Astrocyte (in vitro differentiated cells and primary cell): ENCODE data around the gene VSNL1. TPM values are rescaled to one million over a fixed set of nuclear protein-coding genes. Genes with fewer than 3 reads are reported as not detected.

Experiments used
- DNase-seq: peaks from one replicate; pipeline ENCODE4 v3.0.0-alpha.2; 2010; ENCODE audit warnings: low read depth
- FAIRE-seq: peaks from 2 replicates; lab custom pipeline; 2011; peaks lifted over from hg19 to GRCh38; lab: Jason Lieb, UNC
- H2AFZ ChIP-seq: 2 replicates; pipeline ENCODE4 v1.6.0; 2012; ENCODE audit warnings: low read depth, low read length, inconsistent platforms
- H3K27ac ChIP-seq: 2 replicates; pipeline ENCODE4 v1.5.1; 2011; ENCODE audit warnings: low read depth, low read length, inconsistent platforms
- H3K27me3 ChIP-seq: 2 replicates; pipeline ENCODE4 v1.6.0; 2011; ENCODE audit warnings: low read length, inconsistent platforms; ENCODE audit not compliant: insufficient read depth
- H3K36me3 ChIP-seq: 2 replicates; pipeline ENCODE4 v1.5.1; 2011; ENCODE audit warnings: low read length, inconsistent platforms; ENCODE audit not compliant: insufficient read depth
- H3K4me1 ChIP-seq: 2 replicates; pipeline ENCODE4 v1.5.1; 2011; ENCODE audit warnings: low read length, inconsistent platforms; ENCODE audit not compliant: insufficient read depth
- H3K4me2 ChIP-seq: 2 replicates; pipeline ENCODE4 v1.6.0; 2012; ENCODE audit warnings: low read length, inconsistent platforms
- H3K4me3 ChIP-seq: 2 replicates; pipeline ENCODE4 v1.5.1; 2011; ENCODE audit warnings: low read depth, mild to moderate bottlenecking, low read length, inconsistent platforms; ENCODE audit not compliant: insufficient read depth
- H3K79me2 ChIP-seq: 2 replicates; pipeline ENCODE4 v1.6.0; 2012; ENCODE audit warnings: mild to moderate bottlenecking, low read length, inconsistent platforms; ENCODE audit not compliant: insufficient read depth
- H3K9ac ChIP-seq: 2 replicates; pipeline ENCODE4 v1.6.0; 2012; ENCODE audit warnings: mild to moderate bottlenecking, low read length, inconsistent platforms
- H3K9me3 ChIP-seq: 2 replicates; pipeline ENCODE4 v1.5.1; 2012; ENCODE audit warnings: low read depth, mild to moderate bottlenecking, low read length, inconsistent platforms; ENCODE audit not compliant: insufficient read depth
- H4K20me1 ChIP-seq: 2 replicates; pipeline ENCODE4 v1.6.0; 2012; ENCODE audit warnings: low read length, inconsistent platforms; ENCODE audit not compliant: insufficient read depth
- H3K27ac Mint-ChIP-seq: one replicate; pipeline ENCODE4 v1.8.0; 2021; ENCODE audit warnings: mild to moderate bottlenecking, mixed read lengths; ENCODE audit not compliant: unreplicated experiment
- H3K27me3 Mint-ChIP-seq: one replicate; pipeline ENCODE4 v1.8.0; 2021; ENCODE audit warnings: low read depth, mixed read lengths; ENCODE audit not compliant: unreplicated experiment
- H3K36me3 Mint-ChIP-seq: one replicate; pipeline ENCODE4 v1.8.0; 2021; ENCODE audit warnings: low read depth, mixed read lengths; ENCODE audit not compliant: unreplicated experiment
- H3K4me1 Mint-ChIP-seq: one replicate; pipeline ENCODE4 v1.8.0; 2021; ENCODE audit warnings: low read depth, mixed read lengths; ENCODE audit not compliant: unreplicated experiment
- H3K4me3 Mint-ChIP-seq: one replicate; pipeline ENCODE4 v1.8.0; 2021; ENCODE audit warnings: mild to moderate bottlenecking, moderate library complexity, mixed read lengths; ENCODE audit not compliant: unreplicated experiment
- H3K9me3 Mint-ChIP-seq: one replicate; pipeline ENCODE4 v1.8.0; 2021; ENCODE audit warnings: mild to moderate bottlenecking, mixed read lengths; ENCODE audit not compliant: unreplicated experiment
- CTCF ChIP-seq: IDR thresholded peaks from 2 replicates; pipeline ENCODE4 v1.5.1; 2011; ENCODE audit warnings: low read depth, mild to moderate bottlenecking, inconsistent platforms, low read length, moderate library complexity; ENCODE audit not compliant: insufficient read depth
- EZH2 ChIP-seq: IDR thresholded peaks from 2 replicates; pipeline ENCODE4 v1.6.1; 2012; ENCODE audit warnings: mild to moderate bottlenecking, low read length, inconsistent platforms; ENCODE audit not compliant: insufficient read depth
- total RNA-seq: library from RNA; stranded (reverse); gene quantifications from 2 replicates; pipeline ENCODE4 v1.2.1, GENCODE V29; 2021

Gene VSNL1
- total RNA-seq, 1 donor from 2014 or later, result 0.61 TPM

- TF ChIP-seq EZH2 (no peak), CTCF (no peak)
- Histone ChIP-seq H3K79me2 (no peaks in the 10 kb centered on the region), H3K4me1 (peaks cover 4% of the 10 kb centered on the region), H2AFZ (no peak overlapping the region), H3K27ac (no peak overlapping the region), H3K27me3 (no peaks in the 10 kb centered on the region), H4K20me1 (no peaks in the 10 kb centered on the region), H3K36me3 (no peaks in the 10 kb centered on the region), H3K4me2 (no peak overlapping the region), H3K4me3 (no peak overlapping the region), H3K9me3 (no peaks in the 10 kb centered on the region), H3K9ac (no peak overlapping the region)
- no peaks in the 10 kb centered on the region for H3K36me3 Mint-ChIP-seq
- H3K9me3 Mint-ChIP-seq, result no peaks in the 10 kb centered on the region
- FAIRE-seq (no peak), DNase-seq (no peak)
- no peak overlapping the region for H3K27ac Mint-ChIP-seq
- H3K4me3 Mint-ChIP-seq, result no peak overlapping the region
- H3K4me1 Mint-ChIP-seq, result peaks cover 2% of the 10 kb centered on the region
- H3K27me3 Mint-ChIP-seq, result no peaks in the 10 kb centered on the region
Observed at GRCh38 chr2:17522303-17522702, 18.2 kb upstream of the VSNL1 start.

GRCh38 chr2:17529771-17530170, 10.7 kb upstream of the VSNL1 start:
- Mint-ChIP-seq H3K27ac (no peak overlapping the region), H3K36me3 (no peaks in the 10 kb centered on the region), H3K4me3 (no peak overlapping the region), H3K27me3 (peaks cover 6% of the 10 kb centered on the region), H3K9me3 (no peaks in the 10 kb centered on the region), H3K4me1 (no peaks in the 10 kb centered on the region)
- no peaks in the 10 kb centered on the region for H3K4me1 ChIP-seq
- H4K20me1 ChIP-seq, result no peaks in the 10 kb centered on the region
- H3K36me3 ChIP-seq, result no peaks in the 10 kb centered on the region
- H3K4me3 ChIP-seq, result no peak overlapping the region
- no peak overlapping the region for H3K4me2 ChIP-seq
- no peak overlapping the region for H3K9ac ChIP-seq
- H2AFZ ChIP-seq, result no peak overlapping the region
- TF ChIP-seq CTCF, result no peak
- no peak for TF ChIP-seq EZH2
- no peak for DNase-seq
- no peaks in the 10 kb centered on the region for H3K9me3 ChIP-seq
- peak; percentile 34 for FAIRE-seq
- H3K79me2 ChIP-seq, result no peaks in the 10 kb centered on the region
- H3K27me3 ChIP-seq, result no peaks in the 10 kb centered on the region
- no peak overlapping the region for H3K27ac ChIP-seq

GRCh38 chr2:17533546-17533945, 7.0 kb upstream of the VSNL1 start:
- H3K9me3 ChIP-seq, result no peaks in the 10 kb centered on the region
- DNase-seq (no peak), FAIRE-seq (no peak)
- H3K4me2 ChIP-seq, result no peak overlapping the region
- H3K9me3 Mint-ChIP-seq, result no peaks in the 10 kb centered on the region
- no peaks in the 10 kb centered on the region for H4K20me1 ChIP-seq
- no peak overlapping the region for H2AFZ ChIP-seq
- TF ChIP-seq CTCF, result no peak
- no peak for TF ChIP-seq EZH2
- no peak overlapping the region for H3K9ac ChIP-seq
- H3K36me3 Mint-ChIP-seq, result no peaks in the 10 kb centered on the region
- no peak overlapping the region for H3K27ac Mint-ChIP-seq
- no peak overlapping the region for H3K4me3 Mint-ChIP-seq
- H3K4me1 ChIP-seq, result no peaks in the 10 kb centered on the region
- H3K4me1 Mint-ChIP-seq, result no peaks in the 10 kb centered on the region
- no peak overlapping the region for H3K27ac ChIP-seq
- no peaks in the 10 kb centered on the region for H3K79me2 ChIP-seq
- no peaks in the 10 kb centered on the region for H3K27me3 ChIP-seq
- peaks cover 13% of the 10 kb centered on the region for H3K27me3 Mint-ChIP-seq
- no peak overlapping the region for H3K4me3 ChIP-seq
- H3K36me3 ChIP-seq, result no peaks in the 10 kb centered on the region
